CD4-positive, alpha-beta memory T cell (primary cell): ENCODE results near the gene RBM38. TPM values are rescaled to one million over a fixed set of nuclear protein-coding genes. Genes with fewer than 3 reads are reported as not detected.

Experiments used
- CTCF ChIA-PET: fragments of 350-600 bp; sonication (Branson Sonifier 250); formaldehyde crosslinking; loops from one replicate; lab custom pipeline; 2021; ENCODE audit warnings: inconsistent platforms; ENCODE audit not compliant: partially characterized antibody; lab: Charles Lee
- POLR2A ChIA-PET: fragments of 350-600 bp; sonication (Branson Sonifier 250); formaldehyde crosslinking; loops from one replicate; lab custom pipeline; 2021; ENCODE audit not compliant: partially characterized antibody; lab: Charles Lee
- DNase-seq, 5 donors: peaks; one replicate each; pipeline versions ENCODE4 v3.0.0 to v3.0.0-alpha.2; 2020 to 2022; ENCODE audit warnings: mixed read lengths in 1 of 5
- H3K27ac ChIP-seq: one replicate; pipeline ENCODE4 v1.7.0; 2013; ENCODE audit warnings: low read depth, low read length
- H3K27me3 ChIP-seq: 2 replicates; pipeline ENCODE4 v1.7.0; 2013; ENCODE audit warnings: mild to moderate bottlenecking, low read length, moderate library complexity; ENCODE audit not compliant: insufficient read depth
- H3K36me3 ChIP-seq: 2 replicates; pipeline ENCODE4 v1.7.0; 2013; ENCODE audit warnings: mild to moderate bottlenecking, low read length, moderate library complexity; ENCODE audit not compliant: insufficient read depth
- H3K4me1 ChIP-seq: 2 replicates; pipeline ENCODE4 v1.7.0; 2013; ENCODE audit warnings: mild to moderate bottlenecking, low read length, moderate library complexity; ENCODE audit not compliant: insufficient read depth
- H3K4me3 ChIP-seq, 2 donors: one replicate each; pipeline ENCODE4 v1.7.0; 2013; ENCODE audit warnings: low read length in 2 of 2, mild to moderate bottlenecking in 1 of 2
- H3K9me3 ChIP-seq, 2 donors: one replicate each; pipeline ENCODE4 v1.7.0; 2013; ENCODE audit warnings: low read length in 2 of 2, control low read depth in 1 of 2; ENCODE audit not compliant: control insufficient read depth in 1 of 2
- H3K27ac Mint-ChIP-seq, 7 donors: one replicate each; pipeline ENCODE4 v1.8.0; 2020 to 2021; ENCODE audit warnings: mixed read lengths in 7 of 7, mild to moderate bottlenecking in 6 of 7, inconsistent platforms in 3 of 7, moderate library complexity in 3 of 7
- H3K27me3 Mint-ChIP-seq, 2 donors: one replicate each; pipeline ENCODE4 v1.8.0; 2020 to 2021; ENCODE audit warnings: mixed read lengths in 2 of 2
- H3K36me3 Mint-ChIP-seq, 2 donors: one replicate each; pipeline ENCODE4 v1.8.0; 2020 to 2021; ENCODE audit warnings: mixed read lengths in 2 of 2, inconsistent platforms in 1 of 2, mild to moderate bottlenecking in 1 of 2
- H3K4me1 Mint-ChIP-seq, 4 donors: one replicate each; pipeline ENCODE4 v1.8.0; 2020 to 2021; ENCODE audit warnings: mixed read lengths in 4 of 4, mild to moderate bottlenecking in 1 of 4
- H3K4me3 Mint-ChIP-seq, 8 donors: one replicate each; pipeline ENCODE4 v1.8.0; 2020 to 2021; ENCODE audit warnings: mixed read lengths in 8 of 8, mild to moderate bottlenecking in 7 of 8, moderate library complexity in 6 of 8, inconsistent platforms in 3 of 8
- H3K9me3 Mint-ChIP-seq, 8 donors: one replicate each; pipeline ENCODE4 v1.8.0; 2020 to 2021; ENCODE audit warnings: mixed read lengths in 8 of 8, mild to moderate bottlenecking in 5 of 8, inconsistent platforms in 3 of 8, moderate library complexity in 1 of 8
- intact Hi-C: fragments of 100-400 bp; cut with micrococcal nuclease; formaldehyde crosslinking; loops from one replicate; pipeline ENCODE4 v1.15.1; 2023
- polyA plus RNA-seq, 2 donors: library from polyadenylated mRNA; unstranded; fragments of 300-500 nt; fragmentation: Illumina TruSeq; gene quantifications; one replicate each; pipeline ENCODE4 v1.2.3, GENCODE V29; 2021
- total RNA-seq, 2 experiments: library from RNA; stranded (reverse); gene quantifications; one replicate each; pipeline ENCODE4 v1.2.3, GENCODE V29; 2021

Gene RBM38
- total and polyA plus RNA-seq, 4 experiments from 2014 or later, result 33.1 to 97.8 (median 77.8) TPM

DNA sequence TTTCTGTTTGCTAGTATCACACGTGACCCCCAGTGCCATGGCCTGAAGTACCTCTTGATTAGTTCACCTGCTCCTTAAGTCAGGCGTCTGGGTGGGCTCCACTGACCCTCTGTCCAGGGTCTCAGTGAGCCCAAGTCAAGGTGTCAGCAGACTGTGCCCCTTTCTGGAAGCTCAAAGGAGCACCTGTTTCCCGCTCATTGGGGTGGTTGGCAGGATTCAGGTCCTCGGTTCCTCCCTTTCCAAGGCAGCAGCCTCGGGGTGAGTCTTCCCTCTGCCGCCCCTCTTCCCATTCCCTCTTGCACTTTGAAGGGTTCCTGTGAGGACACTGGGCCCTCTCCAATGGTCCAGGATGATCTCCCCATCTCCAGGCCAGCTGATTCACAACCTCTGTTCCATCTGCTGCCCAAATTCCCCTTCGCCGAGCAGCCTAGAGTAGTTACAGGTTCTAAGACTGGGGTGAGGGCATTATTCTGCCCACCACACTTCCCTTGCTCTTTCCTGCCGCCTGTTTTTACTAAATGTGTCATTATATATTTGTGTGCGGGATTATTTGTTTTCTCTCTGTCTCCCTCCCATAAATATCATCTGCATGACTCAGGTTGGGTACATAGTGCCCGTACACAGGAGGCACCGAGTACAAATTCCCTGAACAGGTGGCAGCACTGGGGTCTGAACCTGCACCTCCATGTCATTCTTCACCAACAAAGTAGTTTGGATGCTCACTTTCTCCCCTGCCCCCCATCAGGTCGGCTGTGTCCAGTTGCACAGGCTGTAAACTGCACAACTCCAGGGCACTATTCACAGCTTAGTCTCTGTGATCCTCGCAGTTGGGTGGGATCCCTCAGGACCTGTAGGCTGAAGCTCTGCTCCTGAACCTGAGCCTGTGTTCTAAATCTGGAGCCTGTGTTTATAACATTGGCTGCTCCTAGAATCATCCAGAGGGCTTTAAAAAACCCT is 58.5 kb downstream of the RBM38 start:
- no peak overlapping the region for H3K27ac ChIP-seq
- intact Hi-C loops, result no loop called here
- no peaks in the 10 kb centered on the region for H3K27me3 ChIP-seq
- no peak for DNase-seq
- peaks cover 0 to 3% (median 0%) of the 10 kb centered on the region in 8 donors for H3K9me3 Mint-ChIP-seq
- no peaks in the 10 kb centered on the region for H3K36me3 ChIP-seq
- no peaks in the 10 kb centered on the region for H3K9me3 ChIP-seq
- H3K36me3 Mint-ChIP-seq, result no peaks in the 10 kb centered on the region
- H3K4me1 ChIP-seq, result peaks cover 39% of the 10 kb centered on the region
- CTCF ChIA-PET, result no interaction called here
- H3K4me3 Mint-ChIP-seq, result peak overlapping the region in 5 of 8 donors; percentile 21 to 61 (median 32)
- peaks cover 0 to 2% of the 10 kb centered on the region in 2 donors for H3K27me3 Mint-ChIP-seq
- peaks cover 19 to 35% (median 30%) of the 10 kb centered on the region in 4 donors for H3K4me1 Mint-ChIP-seq
- peak overlapping the region in 1 of 7 donors; percentile 25 for H3K27ac Mint-ChIP-seq
- no peak overlapping the region for H3K4me3 ChIP-seq
- POLR2A ChIA-PET, result interaction anchor here (1.0 to 1.7 kb wide), 2 partner anchors 52 to 57 kb away, joined by 6 read pairs; no protein-coding TSS in a partner anchor

DNA sequence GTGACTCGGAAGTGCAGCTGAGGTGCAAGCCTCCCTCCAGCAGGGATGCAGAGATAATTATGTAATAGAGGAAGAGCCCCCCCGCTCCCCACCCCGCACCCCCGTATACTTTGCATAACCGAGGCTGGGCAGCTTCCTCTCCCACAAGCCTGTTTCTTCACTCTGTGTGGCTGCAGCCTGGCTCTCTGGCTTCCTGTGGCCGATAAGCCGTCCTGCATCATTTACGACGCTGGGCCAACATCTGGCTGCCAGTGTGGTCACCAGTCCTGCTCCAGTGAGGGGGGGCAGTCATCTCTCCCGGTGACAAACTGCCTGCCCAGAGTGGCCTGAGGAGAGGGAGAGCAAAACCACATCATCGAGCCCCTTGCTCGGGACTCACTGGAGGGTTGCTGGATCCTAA is 59.2 kb downstream of the RBM38 start:
- CTCF ChIA-PET, result interaction anchor here (0.9 kb wide), 1 partner anchor 15 kb away, joined by 3 read pairs; no protein-coding TSS in a partner anchor
- H3K4me3 ChIP-seq, result no peak overlapping the region

DNA sequence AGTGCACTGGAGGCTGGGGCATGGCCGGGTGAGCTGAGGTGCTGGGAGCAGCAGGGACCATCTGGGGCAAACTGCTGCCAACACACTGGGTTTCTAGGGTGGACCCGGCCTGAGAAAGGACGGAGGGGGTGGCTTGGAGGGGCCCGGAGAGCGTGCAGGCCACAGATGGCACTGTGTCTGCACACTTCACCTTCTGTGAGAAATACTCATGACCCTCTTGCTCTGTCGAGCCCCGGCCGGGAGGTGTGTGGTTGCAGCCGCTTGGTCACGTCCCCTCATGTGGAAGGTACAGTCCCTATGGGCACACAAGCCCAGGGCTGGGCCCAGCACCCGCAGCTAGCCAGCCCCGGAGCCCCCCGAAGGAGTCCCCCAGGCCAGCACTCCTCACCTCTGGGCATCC is 59.7 kb downstream of the RBM38 start:
- peaks cover 19 to 35% (median 30%) of the 10 kb centered on the region in 4 donors for H3K4me1 Mint-ChIP-seq
- no peaks in the 10 kb centered on the region for H3K36me3 Mint-ChIP-seq
- ChIA-PET CTCF (interaction anchor here (0.9 kb wide), 1 partner anchor 16 kb away, joined by 3 read pairs; no protein-coding TSS in a partner anchor), POLR2A (interaction anchor here (0.8 to 1.7 kb wide), 3 partner anchors 52 to 58 kb away, joined by 3 to 6 read pairs (median 6); no protein-coding TSS in a partner anchor)
- peak overlapping the region in 4 of 8 donors; percentile 29 to 64 (median 59) for H3K4me3 Mint-ChIP-seq
- no peak overlapping the region for H3K4me3 ChIP-seq
- intact Hi-C loops, result no loop called here
- peaks cover 39% of the 10 kb centered on the region for H3K4me1 ChIP-seq
- no peaks in the 10 kb centered on the region for H3K27me3 ChIP-seq
- no peaks in the 10 kb centered on the region for H3K36me3 ChIP-seq
- H3K27me3 Mint-ChIP-seq, result no peaks in the 10 kb centered on the region
- no peaks in the 10 kb centered on the region for H3K9me3 ChIP-seq
- H3K27ac Mint-ChIP-seq, result peak overlapping the region in 1 of 7 donors; percentile 30
- H3K9me3 Mint-ChIP-seq, result peaks cover 0 to 3% (median 0%) of the 10 kb centered on the region in 8 donors
- no peak for DNase-seq
- H3K27ac ChIP-seq, result no peak overlapping the region

More for the DNA sequence above, 59.2 kb downstream of the RBM38 start:
- H3K4me1 ChIP-seq, result peaks cover 39% of the 10 kb centered on the region
- H3K27ac Mint-ChIP-seq, result no peak overlapping the region
- peak overlapping the region in 5 of 8 donors; percentile 29 to 64 (median 57) for H3K4me3 Mint-ChIP-seq
- intact Hi-C loops, result no loop called here
- H3K9me3 ChIP-seq, result no peaks in the 10 kb centered on the region
- POLR2A ChIA-PET, result interaction anchor here (1.0 to 1.7 kb wide), 2 partner anchors 52 to 58 kb away, joined by 6 read pairs; no protein-coding TSS in a partner anchor
- no peaks in the 10 kb centered on the region for H3K36me3 ChIP-seq
- peaks cover 19 to 35% (median 30%) of the 10 kb centered on the region in 4 donors for H3K4me1 Mint-ChIP-seq
- DNase-seq, result no peak
- H3K27me3 Mint-ChIP-seq, result peaks cover 0 to 2% of the 10 kb centered on the region in 2 donors
- no peak overlapping the region for H3K27ac ChIP-seq
- no peaks in the 10 kb centered on the region for H3K36me3 Mint-ChIP-seq
- peaks cover 0 to 3% (median 0%) of the 10 kb centered on the region in 8 donors for H3K9me3 Mint-ChIP-seq
- H3K27me3 ChIP-seq, result no peaks in the 10 kb centered on the region

DNA sequence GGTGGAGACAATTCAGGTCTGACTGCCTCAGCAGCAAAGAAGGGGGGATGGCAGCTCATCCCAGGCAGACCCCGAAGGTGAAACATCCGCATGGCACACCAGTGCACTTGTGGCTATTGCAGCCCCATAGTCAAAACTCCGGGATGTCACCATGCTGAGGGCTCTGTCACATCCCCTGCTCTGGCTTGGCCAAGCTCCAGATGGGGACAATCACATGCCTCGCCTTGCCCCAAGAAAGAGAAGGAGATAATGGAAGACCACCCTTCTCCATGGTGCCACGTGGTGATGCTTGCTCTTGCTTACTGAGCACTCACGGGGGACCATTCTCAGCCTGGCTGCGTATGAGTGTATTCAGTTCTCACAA is 60.2 kb downstream of the RBM38 start:
- H3K9me3 Mint-ChIP-seq, result peaks cover 0 to 3% (median 0%) of the 10 kb centered on the region in 8 donors
- POLR2A ChIA-PET, result interaction anchor here (0.8 kb wide), 1 partner anchor 53 kb away, joined by 3 read pairs; no protein-coding TSS in a partner anchor
- no peak for DNase-seq
- no peaks in the 10 kb centered on the region for H3K27me3 ChIP-seq
- peak overlapping the region in 4 of 7 donors; percentile 35 to 81 (median 56) for H3K27ac Mint-ChIP-seq
- H3K4me3 ChIP-seq, result no peak overlapping the region
- no peak overlapping the region for H3K27ac ChIP-seq
- H3K9me3 ChIP-seq, result no peaks in the 10 kb centered on the region
- CTCF ChIA-PET, result no interaction called here
- peaks cover 19 to 35% (median 30%) of the 10 kb centered on the region in 4 donors for H3K4me1 Mint-ChIP-seq
- H3K36me3 ChIP-seq, result no peaks in the 10 kb centered on the region
- H3K4me1 ChIP-seq, result peaks cover 39% of the 10 kb centered on the region
- intact Hi-C loops, result no loop called here
- H3K36me3 Mint-ChIP-seq, result no peaks in the 10 kb centered on the region
- no peaks in the 10 kb centered on the region for H3K27me3 Mint-ChIP-seq
- peak overlapping the region in 3 of 8 donors; percentile 39 to 81 (median 55) for H3K4me3 Mint-ChIP-seq

DNA sequence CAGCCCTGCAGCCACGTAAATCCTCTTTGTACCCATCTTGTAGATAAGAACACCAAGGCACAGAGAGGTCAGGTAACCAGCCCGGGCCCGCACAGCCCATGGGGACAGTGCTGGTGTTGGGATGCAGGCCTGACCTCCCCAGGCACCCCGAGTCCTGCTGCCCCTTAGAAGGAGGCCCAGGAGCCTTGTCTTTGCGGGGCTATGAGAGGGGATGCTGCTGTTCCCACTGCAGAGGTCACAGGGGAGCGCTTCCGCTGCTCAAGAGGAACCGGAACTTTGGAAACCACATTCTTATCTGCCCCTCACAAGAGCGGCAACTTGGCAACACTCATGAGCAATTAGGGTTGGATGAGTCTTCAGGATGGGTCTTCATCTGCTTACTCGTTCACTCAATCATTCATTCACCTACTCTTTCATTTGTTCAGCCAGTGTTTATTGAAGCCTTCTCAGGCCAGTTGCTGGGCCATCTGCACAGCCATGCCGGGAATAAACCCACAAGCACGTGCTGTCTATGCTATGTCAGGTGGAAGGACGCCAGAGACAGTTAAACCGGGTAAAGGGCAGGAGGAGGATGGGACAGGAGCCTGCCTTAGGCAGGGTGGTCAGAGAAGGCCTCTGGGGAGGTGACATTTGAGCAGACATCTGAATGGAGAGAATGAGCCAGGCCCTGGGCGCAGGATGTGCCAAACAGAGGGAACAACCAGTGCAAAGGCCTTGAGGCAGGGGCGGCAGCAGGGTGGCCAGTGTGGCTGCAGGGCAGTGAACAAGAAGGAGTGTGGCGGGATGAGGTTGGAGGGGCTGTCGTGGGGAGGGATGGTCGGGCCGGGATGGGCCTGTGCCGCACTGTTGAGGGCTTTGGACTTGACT is 60.8 kb downstream of the RBM38 start:
- Histone ChIP-seq H3K4me1 (peaks cover 39% of the 10 kb centered on the region), H3K27ac (no peak overlapping the region), H3K9me3 (no peaks in the 10 kb centered on the region), H3K27me3 (no peaks in the 10 kb centered on the region), H3K4me3 (no peak overlapping the region), H3K36me3 (no peaks in the 10 kb centered on the region)
- peaks cover 18 to 35% (median 30%) of the 10 kb centered on the region in 4 donors for H3K4me1 Mint-ChIP-seq
- peak overlapping the region in 6 of 8 donors; percentile 28 to 81 (median 47) for H3K4me3 Mint-ChIP-seq
- H3K9me3 Mint-ChIP-seq, result peaks cover 0 to 3% (median 0%) of the 10 kb centered on the region in 8 donors
- POLR2A ChIA-PET, result interaction anchor here (0.8 kb wide), 1 partner anchor 54 kb away, joined by 3 read pairs; no protein-coding TSS in a partner anchor
- H3K27ac Mint-ChIP-seq, result peak overlapping the region; percentile 43 to 81 (median 73)
- no peaks in the 10 kb centered on the region for H3K27me3 Mint-ChIP-seq
- CTCF ChIA-PET, result no interaction called here
- DNase-seq, result peak in 3 of 5 donors; percentile 18 to 43 (median 22)
- intact Hi-C loops, result no loop called here
- H3K36me3 Mint-ChIP-seq, result no peaks in the 10 kb centered on the region

DNA sequence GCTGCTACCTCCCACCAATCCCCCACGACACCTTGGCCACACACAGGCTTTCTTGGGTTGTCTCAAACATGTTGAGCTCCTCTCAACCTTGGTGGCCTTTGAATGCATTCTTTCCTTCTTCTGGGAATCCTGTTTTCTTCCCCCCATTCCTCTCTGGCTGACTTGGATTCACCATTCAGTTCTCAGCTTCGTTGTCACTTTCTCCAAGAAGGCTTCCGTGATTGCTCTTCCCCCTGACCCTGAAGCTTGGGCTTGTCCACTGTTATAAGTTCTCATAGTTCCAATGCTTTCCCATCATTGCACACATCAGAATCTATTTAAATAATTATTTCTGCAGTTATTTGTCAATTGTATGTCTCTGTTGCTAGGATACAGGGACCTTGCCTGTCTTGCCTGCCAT is 64.2 kb downstream of the RBM38 start:
- DNase-seq, result no peak
- Mint-ChIP-seq H3K4me1 (peaks cover 15 to 26% (median 22%) of the 10 kb centered on the region in 4 donors), H3K27me3 (peaks cover 0 to 2% of the 10 kb centered on the region in 2 donors), H3K36me3 (no peaks in the 10 kb centered on the region), H3K9me3 (no peaks in the 10 kb centered on the region), H3K27ac (no peak overlapping the region), H3K4me3 (no peak overlapping the region)
- H3K27ac ChIP-seq, result no peak overlapping the region
- H3K9me3 ChIP-seq, result no peaks in the 10 kb centered on the region
- no peak overlapping the region for H3K4me3 ChIP-seq
- POLR2A ChIA-PET, result interaction anchor here (0.8 kb wide), 1 partner anchor 65 kb away, joined by 3 read pairs; no protein-coding TSS in a partner anchor
- no peaks in the 10 kb centered on the region for H3K36me3 ChIP-seq
- peaks cover 27% of the 10 kb centered on the region for H3K4me1 ChIP-seq
- intact Hi-C loops, result no loop called here
- no peaks in the 10 kb centered on the region for H3K27me3 ChIP-seq
- CTCF ChIA-PET, result no interaction called here
